K562 (cell line): Measurements from ENCODE around the gene RASSF10. TPM values are rescaled to one million over a fixed set of nuclear protein-coding genes. Genes with fewer than 3 reads are reported as not detected.

Experiments
- ARHGAP35 ChIP-seq: fragments of 450-650 bp; IDR thresholded peaks from 2 replicates; pipeline ENCODE4 v1.6.1; 2018; ENCODE audit not compliant: partially characterized antibody
- BRCA1 ChIP-seq, 2 experiments: fragments of 450-650 bp in 1 of 2; sonication (generic) in 1 of 2; formaldehyde crosslinking in 1 of 2; IDR thresholded peaks; 2 replicates each; pipeline versions ENCODE4 v1.5.0 to v1.6.1; 2017 to 2020; ENCODE audit warnings: mild to moderate bottlenecking in 1 of 2, missing genetic modification reagents in 1 of 2
- E2F5 ChIP-seq: sonication (generic); formaldehyde crosslinking; IDR thresholded peaks from 2 replicates; pipeline ENCODE4 v1.8.0; 2022; ENCODE audit warnings: mild to moderate bottlenecking, missing genetic modification reagents
- KDM5B ChIP-seq: fragments of 200-600 bp; sonication (generic); IDR thresholded peaks from 2 replicates; pipeline ENCODE4 v1.6.1; 2012; ENCODE audit warnings: low read depth, mild to moderate bottlenecking, moderate library complexity, low read length, control low read depth, inconsistent platforms; ENCODE audit not compliant: insufficient replicate concordance
- MTA1 ChIP-seq: fragments of 450-650 bp; IDR thresholded peaks from 2 replicates; pipeline ENCODE4 v1.6.1; 2017; ENCODE audit warnings: borderline replicate concordance
- NCOA6 ChIP-seq: fragments of 450-650 bp; IDR thresholded peaks from 2 replicates; pipeline ENCODE4 v1.6.1; 2017; ENCODE audit warnings: mild to moderate bottlenecking
- PYGO2 ChIP-seq: fragments of 450-650 bp; IDR thresholded peaks from 2 replicates; pipeline ENCODE4 v1.6.1; 2016; ENCODE audit warnings: mild to moderate bottlenecking, missing genetic modification characterization, moderate library complexity, missing compliant biosample characterization
- RUNX1 ChIP-seq: sonication (generic); IDR thresholded peaks from 2 replicates; pipeline ENCODE4 v1.6.1; 2016; ENCODE audit warnings: antibody characterized with exemption, low read depth
- TCF7L2 ChIP-seq: fragments of 150-350 bp; IDR thresholded peaks from 2 replicates; pipeline ENCODE4 v1.6.1; 2016; ENCODE audit warnings: low read depth, mild to moderate bottlenecking, low read length, moderate library complexity
- ZBED1 ChIP-seq: IDR thresholded peaks from 2 replicates; pipeline ENCODE4 v1.6.1; 2014
- ZNF134 ChIP-seq: fragments of 250-450 bp; sonication (Bioruptor Pico); conservative IDR thresholded peaks from 2 replicates; pipeline ENCODE4 v1.4.0; 2020
- ZNF224 ChIP-seq: sonication (generic); formaldehyde crosslinking; IDR thresholded peaks from 2 replicates; pipeline ENCODE4 v1.8.0; 2022; ENCODE audit warnings: mild to moderate bottlenecking, missing genetic modification reagents
- ZNF318 ChIP-seq, 2 experiments: fragments of 450-650 bp; IDR thresholded peaks; 2 replicates each; pipeline ENCODE4 v1.6.1; 2016; ENCODE audit warnings: mild to moderate bottlenecking in 2 of 2, borderline replicate concordance in 1 of 2, low read depth in 1 of 2, moderate library complexity in 1 of 2
- ZNF444 ChIP-seq: fragments of 250-450 bp; sonication (Bioruptor Pico); IDR thresholded peaks from 2 replicates; pipeline ENCODE4 v1.4.0; 2020; ENCODE audit warnings: mild to moderate bottlenecking, moderate library complexity
- ZNF766 ChIP-seq: fragments of 200-800 bp; sonication (Bioruptor generic); conservative IDR thresholded peaks from 2 replicates; pipeline ENCODE4 v1.6.1; 2016; ENCODE audit warnings: missing genetic modification characterization, missing compliant biosample characterization
- polyA plus RNA-seq, 8 experiments: library from polyadenylated mRNA; depleted of rRNA in 4 of 8; stranded (reverse) in 5 of 8; unstranded in 3 of 8; fragments of >200 nt; fragmentation: Nextera tagmentation in 2 of 8; fragmentation: Illumina TruSeq in 1 of 8; extraction: Ambion mirVana in 2 of 8; extraction: Trizol in 1 of 8; gene quantifications; 2 replicates each; pipeline versions ENCODE4 v1.2.1 to v1.2.3, GENCODE V29; 2011 to 2014; ENCODE audit warnings: inconsistent platforms in 1 of 8, missing spikeins in 1 of 8
- total RNA-seq, 7 experiments: library from RNA; depleted of rRNA in 6 of 7; stranded (reverse); fragments of >200 nt in 6 of 7; fragmentation: Illumina TruSeq in 2 of 7; extraction: Trizol in 2 of 7; gene quantifications; 2 replicates each; pipeline versions ENCODE4 v1.2.1 to v1.2.3, GENCODE V29; 2011 to 2021; ENCODE audit warnings: low replicate concordance in 1 of 7
- TF ChIP-seq, protein P1 (sequence below): sonication (generic); formaldehyde crosslinking; IDR thresholded peaks from 2 replicates; pipeline ENCODE4 v1.8.1; 2023; ENCODE audit warnings: mild to moderate bottlenecking, missing genetic modification reagents

RASSF10 gene
- total and polyA plus RNA-seq, 9 of the 15 experiments (the other 6 are each of a cell fraction or from before 2014, with no cell fraction given): not detected

- peak in 1 of 2 experiments; percentile 58; a peak in 2 of 4 replicates for TF ChIP-seq ZNF318 (IDR thresholded peaks at IDR 0.05; ENCODE audit: borderline replicate concordance in 1 of 2, low read depth in 1 of 2)
- 0 out of 2 replicates have a peak, but pooled peaks have one; percentile 73 for TF ChIP-seq RUNX1
- TF ChIP-seq ZNF444 (CRISPR knock-in tag): no peak
- TF ChIP-seq MTA1: peak; percentile 49
- TF ChIP-seq TCF7L2: no peak
- TF ChIP-seq KDM5B: peak; percentile 98
- peak; percentile 93 for TF ChIP-seq ARHGAP35
- no peak for TF ChIP-seq NCOA6
- TF ChIP-seq ZBED1: peak; percentile 63; the same call in 1 of the 2 replicates
- peak; percentile 73; the same call in 1 of the 2 replicates for TF ChIP-seq PYGO2 (tag)
- TF ChIP-seq E2F5 (CRISPR knock-in tag): no peak; the same call in 1 of the 2 replicates
- TF ChIP-seq, protein P1, sequence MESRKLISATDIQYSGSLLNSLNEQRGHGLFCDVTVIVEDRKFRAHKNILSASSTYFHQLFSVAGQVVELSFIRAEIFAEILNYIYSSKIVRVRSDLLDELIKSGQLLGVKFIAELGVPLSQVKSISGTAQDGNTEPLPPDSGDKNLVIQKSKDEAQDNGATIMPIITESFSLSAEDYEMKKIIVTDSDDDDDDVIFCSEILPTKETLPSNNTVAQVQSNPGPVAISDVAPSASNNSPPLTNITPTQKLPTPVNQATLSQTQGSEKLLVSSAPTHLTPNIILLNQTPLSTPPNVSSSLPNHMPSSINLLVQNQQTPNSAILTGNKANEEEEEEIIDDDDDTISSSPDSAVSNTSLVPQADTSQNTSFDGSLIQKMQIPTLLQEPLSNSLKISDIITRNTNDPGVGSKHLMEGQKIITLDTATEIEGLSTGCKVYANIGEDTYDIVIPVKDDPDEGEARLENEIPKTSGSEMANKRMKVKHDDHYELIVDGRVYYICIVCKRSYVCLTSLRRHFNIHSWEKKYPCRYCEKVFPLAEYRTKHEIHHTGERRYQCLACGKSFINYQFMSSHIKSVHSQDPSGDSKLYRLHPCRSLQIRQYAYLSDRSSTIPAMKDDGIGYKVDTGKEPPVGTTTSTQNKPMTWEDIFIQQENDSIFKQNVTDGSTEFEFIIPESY: no peak; the same call in 1 of the 2 replicates
- TF ChIP-seq BRCA1 (IDR thresholded peaks at IDR 0.05): no peak
- no peak for TF ChIP-seq BRCA1 (CRISPR knock-in tag; IDR thresholded peaks at IDR 0.05)
- no peak for TF ChIP-seq ZNF134 (CRISPR knock-in tag)
- peak; percentile 84 for TF ChIP-seq ZNF766
- no peak for TF ChIP-seq ZNF224
These were observed 19.5 kb upstream of the RASSF10 start (continued) for GRCh38 chr11:12989428-12990161.
